Thyroid gland (tissue), 4 donors: Measurements from ENCODE around the gene BCAT1. TPM values are rescaled to one million over a fixed set of nuclear protein-coding genes. Genes with fewer than 3 reads are reported as not detected.
"Not testable (repeated sequence)": the region's sequence is repeated elsewhere in the genome, so short reads cannot be mapped to it uniquely, and the experiment has no call there.

ENCODE experiments used
- DNase-seq, 2 donors: peaks; one replicate each; pipeline ENCODE4 v3.0.0-alpha.2; 2019
- H3K27ac ChIP-seq, 3 donors: fragments of 200-600 bp; sonication (generic); 1 replicate in 2 of 3; 2 replicates in 1 of 3; pipeline ENCODE4 v1.5.1; 2016 to 2019; ENCODE audit warnings: mild to moderate bottlenecking in 1 of 3, moderate library complexity in 1 of 3
- H3K27me3 ChIP-seq: fragments of 200-600 bp; sonication (generic); one replicate; pipeline ENCODE4 v1.5.1; 2019
- H3K36me3 ChIP-seq, 2 donors: fragments of 200-600 bp; sonication (generic); one replicate each; pipeline ENCODE4 v1.5.1; 2016 to 2019
- H3K4me1 ChIP-seq, 2 donors: fragments of 200-600 bp; sonication (generic); one replicate each; pipeline ENCODE4 v1.5.1; 2017 to 2019
- H3K4me3 ChIP-seq, 3 donors: fragments of 200-600 bp; sonication (generic); replicated peaks in 1 of 3; 1 replicate in 2 of 3; 2 replicates in 1 of 3; pipeline ENCODE4 v1.5.1; 2016; ENCODE audit warnings: mild to moderate bottlenecking in 1 of 3
- H3K9me3 ChIP-seq: fragments of 200-600 bp; sonication (generic); one replicate; pipeline ENCODE4 v1.5.1; 2017
- POLR2A ChIP-seq, 2 donors: fragments of 450-650 bp; IDR thresholded peaks; one replicate each; pipeline ENCODE4 v1.6.1; 2017; ENCODE audit warnings: antibody characterized with exemption in 2 of 2, mild to moderate bottlenecking in 2 of 2, moderate library complexity in 1 of 2
- WGBS, 2 donors: methylation state at CpG; one replicate each; pipeline ENCODE4 v1.1.5; 2017; 5-methylcytosine and 5-hydroxymethylcytosine counted together
- intact Hi-C: fragments of 100-400 bp; cut with DNase I; formaldehyde crosslinking; loops from one replicate; pipeline ENCODE4 v1.15.1; 2023
- total RNA-seq, 4 donors: library from RNA; depleted of rRNA; stranded (reverse); fragments of >200 nt; gene quantifications; one replicate each; pipeline ENCODE4 v1.2.3, GENCODE V29; 2016
- TF ChIP-seq, protein P1 (sequence below), 6 experiments: fragments of 200-600 bp in 3 of 6; fragments of 450-650 bp in 3 of 6; sonication (generic) in 3 of 6; IDR thresholded peaks; one replicate each; pipeline ENCODE4 v1.5.1; 2016 to 2019; ENCODE audit warnings: antibody characterized with exemption in 6 of 6, mild to moderate bottlenecking in 2 of 6, inconsistent platforms in 1 of 6, moderate library complexity in 1 of 6

The BCAT1 gene
- total RNA-seq, 4 donors from 2014 or later = 3.8 to 49.1 (median 13.2) TPM

DNA sequence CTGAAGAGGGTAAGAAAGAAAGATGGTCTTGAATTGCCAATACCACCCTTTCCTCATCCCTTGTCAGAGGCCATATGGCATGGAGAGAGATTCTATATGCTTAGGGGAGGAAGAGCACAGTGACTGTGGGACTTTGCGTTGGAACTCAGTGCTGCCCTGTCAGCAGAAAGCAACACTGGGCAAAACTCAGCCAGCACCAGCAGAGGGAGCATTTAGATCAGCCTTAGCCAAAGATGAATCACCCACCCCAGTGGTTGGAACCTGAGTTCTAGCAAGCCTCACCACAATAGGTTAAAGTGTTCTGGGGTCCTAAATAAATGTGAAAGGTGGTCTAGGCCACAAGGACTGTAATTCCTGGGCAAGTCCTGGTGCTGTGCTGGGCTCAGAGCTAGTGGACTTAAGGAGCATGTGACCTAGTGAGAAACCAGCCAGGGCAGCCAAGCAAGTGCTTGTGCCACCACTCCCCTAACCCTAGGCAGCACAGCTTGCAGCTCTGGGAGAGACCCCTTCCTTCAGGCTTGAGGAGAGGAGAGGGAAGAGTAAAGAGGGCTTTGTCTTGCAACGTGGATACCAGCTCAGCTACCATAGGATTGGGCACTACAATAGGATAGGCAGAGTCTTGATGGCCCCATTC, 11.4 kb upstream of the BCAT1 start:
- intact Hi-C loops = no loop called here
- WGBS, 2 donors = 30 to 37% methylated on average over 2 of the region's 2 CpGs
- Histone ChIP-seq H3K27me3 (no peaks in the 10 kb centered on the region), H3K9me3 (no peaks in the 10 kb centered on the region), H3K27ac (no peak overlapping the region), H3K4me3 (no peak overlapping the region), H3K36me3 (no peaks in the 10 kb centered on the region), H3K4me1 (peaks cover 0 to 6% of the 10 kb centered on the region in 2 donors)
- TF ChIP-seq, protein P1, sequence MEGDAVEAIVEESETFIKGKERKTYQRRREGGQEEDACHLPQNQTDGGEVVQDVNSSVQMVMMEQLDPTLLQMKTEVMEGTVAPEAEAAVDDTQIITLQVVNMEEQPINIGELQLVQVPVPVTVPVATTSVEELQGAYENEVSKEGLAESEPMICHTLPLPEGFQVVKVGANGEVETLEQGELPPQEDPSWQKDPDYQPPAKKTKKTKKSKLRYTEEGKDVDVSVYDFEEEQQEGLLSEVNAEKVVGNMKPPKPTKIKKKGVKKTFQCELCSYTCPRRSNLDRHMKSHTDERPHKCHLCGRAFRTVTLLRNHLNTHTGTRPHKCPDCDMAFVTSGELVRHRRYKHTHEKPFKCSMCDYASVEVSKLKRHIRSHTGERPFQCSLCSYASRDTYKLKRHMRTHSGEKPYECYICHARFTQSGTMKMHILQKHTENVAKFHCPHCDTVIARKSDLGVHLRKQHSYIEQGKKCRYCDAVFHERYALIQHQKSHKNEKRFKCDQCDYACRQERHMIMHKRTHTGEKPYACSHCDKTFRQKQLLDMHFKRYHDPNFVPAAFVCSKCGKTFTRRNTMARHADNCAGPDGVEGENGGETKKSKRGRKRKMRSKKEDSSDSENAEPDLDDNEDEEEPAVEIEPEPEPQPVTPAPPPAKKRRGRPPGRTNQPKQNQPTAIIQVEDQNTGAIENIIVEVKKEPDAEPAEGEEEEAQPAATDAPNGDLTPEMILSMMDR (IDR thresholded peaks at IDR 0.05) = peak in 3 of 6 experiments; percentile 26 to 36 (median 35)
- no peak for TF ChIP-seq POLR2A (IDR thresholded peaks at IDR 0.05)
- DNase-seq = peak in 1 of 2 donors; percentile 10

DNA sequence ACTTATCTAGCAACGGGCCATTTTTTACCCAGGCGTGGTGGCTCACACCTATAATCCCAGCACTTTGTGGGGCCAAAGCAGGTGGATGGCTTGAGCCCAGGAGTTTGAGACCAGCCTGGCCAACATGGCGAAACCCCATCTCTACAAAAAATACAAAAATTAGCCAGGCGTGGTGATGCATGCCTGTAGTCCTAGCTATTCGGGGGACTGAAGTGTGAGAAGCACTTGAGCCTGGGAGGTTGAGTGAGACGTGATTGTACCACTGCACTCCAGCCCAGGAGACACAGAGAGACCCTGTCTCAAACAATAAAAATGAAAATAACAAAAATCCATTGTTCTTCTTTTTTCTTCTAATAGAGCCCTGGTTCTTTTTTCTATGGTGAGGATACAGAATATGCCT, 7.5 kb upstream of the BCAT1 start:
- DNase-seq = peak; percentile 69 to 73
- H3K4me3 ChIP-seq, H3K36me3 ChIP-seq, H3K4me1 ChIP-seq, H3K9me3 ChIP-seq, H3K27ac ChIP-seq, H3K27me3 ChIP-seq, intact Hi-C loops: not testable (repeated sequence)
- 31 to 42% methylated on average over 6 of the region's 6 CpGs for WGBS, 2 donors

DNA sequence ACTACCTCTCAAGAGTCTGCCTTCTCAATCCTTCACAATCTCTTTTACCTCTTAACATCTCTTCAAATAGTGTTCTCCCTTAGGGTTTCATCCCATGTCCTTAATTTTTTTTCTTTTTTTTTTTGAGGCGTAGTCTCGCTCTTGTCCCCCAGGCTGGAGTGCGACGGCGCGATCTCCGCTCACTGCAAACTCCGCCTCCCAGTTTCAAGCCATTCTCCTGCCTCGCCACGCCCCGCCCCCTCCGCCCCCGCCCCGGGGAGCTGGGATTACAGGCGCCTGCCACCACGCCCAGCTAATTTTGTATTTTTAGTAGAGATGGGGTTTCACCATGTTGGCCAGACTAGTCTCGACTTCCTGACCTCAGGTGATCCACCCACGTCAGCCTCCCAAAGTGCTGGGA, 7.0 kb upstream of the BCAT1 start:
- WGBS, 2 donors = 85 to 90% methylated on average over 18 of the region's 18 CpGs
- H3K36me3 ChIP-seq = no peaks in the 10 kb centered on the region
- no peak for DNase-seq
- H3K27ac ChIP-seq = no peak overlapping the region
- H3K9me3 ChIP-seq = no peaks in the 10 kb centered on the region
- intact Hi-C loops = no loop called here
- peaks cover 0 to 6% of the 10 kb centered on the region in 2 donors for H3K4me1 ChIP-seq
- no peak overlapping the region for H3K4me3 ChIP-seq
- no peak for TF ChIP-seq POLR2A (IDR thresholded peaks at IDR 0.05)
- TF ChIP-seq, protein P1 (IDR thresholded peaks at IDR 0.05) = no peak
- no peaks in the 10 kb centered on the region for H3K27me3 ChIP-seq

DNA sequence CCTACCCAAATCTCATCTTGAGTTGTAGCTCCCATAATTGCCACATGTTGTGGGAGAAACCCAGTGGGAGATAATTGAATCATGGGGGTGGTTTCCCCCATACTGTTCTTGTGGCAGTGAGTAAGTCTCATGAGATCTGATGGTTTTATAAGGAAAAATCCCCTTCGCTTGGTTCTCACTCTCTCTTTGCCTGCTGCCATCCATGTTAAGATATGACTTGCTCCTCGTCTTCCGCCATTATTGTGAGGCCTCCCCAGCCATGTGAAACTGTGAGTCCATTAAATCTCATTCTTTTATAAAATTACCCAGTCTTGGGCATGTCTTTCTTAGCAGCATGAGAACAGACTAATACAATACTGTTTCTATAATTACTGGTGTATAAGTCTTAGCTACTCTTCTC, 6.5 kb upstream of the BCAT1 start:
- 95 to 96% methylated on average over 3 of the region's 3 CpGs for WGBS, 2 donors

DNA sequence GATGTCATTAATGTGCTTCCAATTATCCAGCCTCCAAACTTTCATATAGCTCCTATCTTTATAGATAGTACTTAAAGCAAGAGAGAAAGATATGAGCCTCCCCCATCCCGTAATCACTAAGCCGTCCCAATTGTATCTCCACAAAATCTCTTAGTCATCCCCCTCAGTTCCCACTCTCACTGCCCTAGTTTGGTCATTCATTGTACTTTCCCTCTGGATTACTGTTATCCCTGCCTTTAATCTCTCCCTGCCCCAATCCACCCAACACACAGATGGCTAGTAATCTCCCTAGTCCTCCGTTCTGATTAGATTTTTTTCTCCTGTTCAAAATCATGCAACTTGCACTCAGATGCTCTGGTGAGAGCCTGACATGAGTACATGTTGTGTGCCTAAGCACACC, 5.4 kb upstream of the BCAT1 start:
- no peak for TF ChIP-seq POLR2A (IDR thresholded peaks at IDR 0.05)
- TF ChIP-seq, protein P1 (IDR thresholded peaks at IDR 0.05) = no peak
- Histone ChIP-seq H3K27me3 (no peaks in the 10 kb centered on the region), H3K27ac (no peak overlapping the region), H3K9me3 (no peaks in the 10 kb centered on the region), H3K36me3 (no peaks in the 10 kb centered on the region), H3K4me1 (peaks cover 0 to 6% of the 10 kb centered on the region in 2 donors), H3K4me3 (no peak overlapping the region)
- no peak for DNase-seq
- 89 to 90% methylated on average over 3 of the region's 3 CpGs for WGBS, 2 donors
- intact Hi-C loops = no loop called here

More for the DNA sequence above, 6.5 kb upstream of the BCAT1 start:
- intact Hi-C loops = no loop called here
- H3K36me3 ChIP-seq = no peaks in the 10 kb centered on the region
- DNase-seq = no peak
- no peak overlapping the region for H3K4me3 ChIP-seq
- no peaks in the 10 kb centered on the region for H3K27me3 ChIP-seq
- peaks cover 0 to 6% of the 10 kb centered on the region in 2 donors for H3K4me1 ChIP-seq
- no peak for TF ChIP-seq POLR2A (IDR thresholded peaks at IDR 0.05)
- TF ChIP-seq, protein P1 (IDR thresholded peaks at IDR 0.05) = no peak
- H3K9me3 ChIP-seq = no peaks in the 10 kb centered on the region
- H3K27ac ChIP-seq = no peak overlapping the region
